Neural crest cell (in vitro differentiated cells): Measurements from ENCODE around the gene TINAGL1. TPM values are rescaled to one million over a fixed set of nuclear protein-coding genes. Genes with fewer than 3 reads are reported as not detected.
A peak's percentile ranks its signal among the peaks of the same experiment; 100 is the strongest.

ENCODE experiments used
- DNase-seq: peaks from one replicate; pipeline ENCODE4 v3.0.0; 2021; ENCODE audit warnings: low read depth, mixed read lengths, low spot score
- H3K27ac Mint-ChIP-seq: one replicate; pipeline ENCODE4 v1.8.0; 2021; ENCODE audit warnings: mild to moderate bottlenecking, mixed read lengths; ENCODE audit not compliant: unreplicated experiment
- H3K27me3 Mint-ChIP-seq: 2 replicates; pipeline ENCODE4 v1.8.0; 2021; ENCODE audit warnings: low read depth, mild to moderate bottlenecking, mixed read lengths
- H3K36me3 Mint-ChIP-seq: 2 replicates; pipeline ENCODE4 v1.8.0; 2021; ENCODE audit warnings: low read depth, mild to moderate bottlenecking, mixed read lengths
- H3K4me1 Mint-ChIP-seq: 2 replicates; pipeline ENCODE4 v1.8.0; 2021; ENCODE audit warnings: mixed read lengths
- H3K4me3 Mint-ChIP-seq: one replicate; pipeline ENCODE4 v1.8.0; 2021; ENCODE audit warnings: mild to moderate bottlenecking, mixed read lengths
- H3K9me3 Mint-ChIP-seq: 2 replicates; pipeline ENCODE4 v1.8.0; 2021; ENCODE audit warnings: mixed read lengths
- total RNA-seq: library from RNA; stranded (reverse); gene quantifications from 2 replicates; pipeline ENCODE4 v1.2.1, GENCODE V29; 2021
- TF ChIP-seq, protein P1 (sequence below): fragments of 200-600 bp; sonication (generic); conservative IDR thresholded peaks from 2 replicates; pipeline ENCODE4 v1.5.0; 2021; ENCODE audit warnings: antibody characterized with exemption, mild to moderate bottlenecking

The TINAGL1 gene
- total RNA-seq, 1 donor from 2014 or later, result not detected

DNA sequence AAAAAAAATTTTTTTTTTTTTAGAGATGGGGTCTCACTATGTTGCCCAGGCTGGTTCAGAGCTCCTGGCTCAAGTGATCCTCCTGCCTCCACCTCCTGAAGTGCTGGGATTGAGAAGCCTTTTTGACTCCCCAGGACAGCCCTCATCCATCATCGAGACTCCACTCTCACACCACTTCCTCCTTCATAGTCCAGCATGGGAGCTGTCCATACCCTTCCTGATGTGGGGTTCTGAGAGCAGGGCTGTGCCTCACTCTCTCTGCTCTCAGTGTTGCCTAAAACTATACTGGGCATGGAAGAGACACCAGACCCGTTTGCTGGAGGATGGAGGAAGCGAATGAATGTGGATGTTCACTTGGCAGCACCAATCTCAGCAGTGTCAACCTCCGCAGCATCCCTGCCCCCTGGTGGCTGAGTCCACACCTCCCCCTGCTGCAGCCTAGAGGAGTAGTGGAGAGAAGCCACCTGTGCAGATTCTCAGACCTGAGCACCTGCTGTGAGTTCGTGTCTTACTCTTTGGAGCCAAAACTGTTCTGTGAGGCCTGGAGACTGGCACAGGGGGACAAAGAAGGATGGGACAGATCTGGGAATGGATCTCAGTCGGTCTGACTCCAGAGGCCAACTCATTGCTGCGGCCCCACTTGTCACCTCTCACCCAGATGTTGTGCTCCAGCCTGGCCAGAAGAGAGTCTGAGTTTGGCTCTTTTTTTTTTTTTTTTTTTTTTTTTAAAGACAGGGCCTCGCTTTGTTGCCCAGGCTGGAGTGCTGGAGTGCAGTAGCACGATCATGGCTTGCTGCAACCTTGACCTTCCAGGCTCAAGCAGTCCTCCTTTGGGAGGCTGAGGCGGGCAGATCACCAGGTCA lies 17.7 kb downstream of the TINAGL1 start:
- Mint-ChIP-seq H3K4me3 (no peak overlapping the region), H3K9me3 (no peaks in the 10 kb centered on the region), H3K27me3 (peaks cover 48% of the 10 kb centered on the region), H3K4me1 (peaks cover 15% of the 10 kb centered on the region), H3K27ac (no peak overlapping the region), H3K36me3 (no peaks in the 10 kb centered on the region)
- TF ChIP-seq, protein P1, sequence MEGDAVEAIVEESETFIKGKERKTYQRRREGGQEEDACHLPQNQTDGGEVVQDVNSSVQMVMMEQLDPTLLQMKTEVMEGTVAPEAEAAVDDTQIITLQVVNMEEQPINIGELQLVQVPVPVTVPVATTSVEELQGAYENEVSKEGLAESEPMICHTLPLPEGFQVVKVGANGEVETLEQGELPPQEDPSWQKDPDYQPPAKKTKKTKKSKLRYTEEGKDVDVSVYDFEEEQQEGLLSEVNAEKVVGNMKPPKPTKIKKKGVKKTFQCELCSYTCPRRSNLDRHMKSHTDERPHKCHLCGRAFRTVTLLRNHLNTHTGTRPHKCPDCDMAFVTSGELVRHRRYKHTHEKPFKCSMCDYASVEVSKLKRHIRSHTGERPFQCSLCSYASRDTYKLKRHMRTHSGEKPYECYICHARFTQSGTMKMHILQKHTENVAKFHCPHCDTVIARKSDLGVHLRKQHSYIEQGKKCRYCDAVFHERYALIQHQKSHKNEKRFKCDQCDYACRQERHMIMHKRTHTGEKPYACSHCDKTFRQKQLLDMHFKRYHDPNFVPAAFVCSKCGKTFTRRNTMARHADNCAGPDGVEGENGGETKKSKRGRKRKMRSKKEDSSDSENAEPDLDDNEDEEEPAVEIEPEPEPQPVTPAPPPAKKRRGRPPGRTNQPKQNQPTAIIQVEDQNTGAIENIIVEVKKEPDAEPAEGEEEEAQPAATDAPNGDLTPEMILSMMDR, result peak; percentile 76
- peak; percentile 59 for DNase-seq

DNA sequence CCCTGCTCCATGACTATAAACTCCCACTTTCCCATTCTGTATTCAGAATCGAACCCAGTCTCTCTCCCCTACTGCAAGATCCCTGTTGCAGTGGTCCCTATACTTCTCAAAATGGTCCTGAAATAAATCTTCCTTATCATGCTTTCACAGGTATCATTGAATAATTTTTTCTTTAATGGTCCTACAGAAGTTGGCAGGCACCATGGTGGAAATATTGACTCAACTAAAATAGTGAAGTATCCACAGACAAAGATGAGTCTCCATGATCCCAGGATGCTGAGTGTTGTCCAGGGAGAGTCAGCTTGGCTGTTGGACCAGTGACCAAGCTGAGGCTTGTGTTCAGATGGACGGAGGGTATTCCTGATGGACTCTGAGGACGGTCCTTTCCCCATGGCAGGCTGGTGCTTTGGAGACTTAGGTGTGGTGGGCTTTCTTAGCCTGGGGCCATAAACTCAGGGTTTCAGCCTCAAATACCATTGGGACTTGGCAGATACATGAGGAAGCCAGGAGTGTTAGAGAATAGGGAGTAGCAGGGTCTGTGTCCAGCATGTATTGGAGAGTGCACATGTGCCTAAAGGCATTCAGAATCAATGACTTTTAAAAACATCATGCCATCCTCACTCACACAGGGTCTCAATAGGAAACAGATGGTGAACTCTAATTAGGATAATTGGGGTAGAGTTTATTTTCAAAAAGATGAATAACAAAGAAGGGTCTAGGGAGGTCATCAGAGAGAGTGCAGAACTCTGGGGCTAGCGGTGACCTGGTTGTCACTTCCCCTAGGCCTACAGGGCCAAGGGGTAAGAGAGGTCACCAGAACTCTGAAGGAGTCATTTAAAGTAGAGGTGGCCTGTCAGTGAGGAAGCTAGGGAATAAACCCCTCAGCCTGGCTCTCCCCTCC lies 19.8 kb downstream of the TINAGL1 start:
- Mint-ChIP-seq H3K27me3 (peaks cover 27% of the 10 kb centered on the region), H3K4me3 (no peak overlapping the region), H3K27ac (no peak overlapping the region), H3K9me3 (no peaks in the 10 kb centered on the region), H3K36me3 (no peaks in the 10 kb centered on the region), H3K4me1 (peaks cover 15% of the 10 kb centered on the region)
- DNase-seq, result no peak
- TF ChIP-seq, protein P1, result no peak

DNA sequence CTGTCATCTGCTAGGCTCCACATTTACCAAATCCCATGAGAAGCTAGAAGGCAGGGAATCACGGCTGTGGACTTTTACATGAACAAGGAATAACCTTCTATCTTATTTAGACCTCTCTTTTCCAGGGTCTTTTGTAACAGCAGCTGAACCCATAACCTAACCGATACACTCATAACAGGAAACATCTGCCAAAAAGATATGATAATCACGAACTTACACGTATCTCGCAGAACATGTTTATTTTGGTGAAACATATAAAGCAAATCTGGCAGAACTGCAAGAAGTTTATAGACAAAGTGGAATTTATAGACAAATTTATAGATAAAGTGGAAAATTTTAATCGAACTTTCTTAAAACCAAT lies 20.4 kb downstream of the TINAGL1 start:
- peaks cover 21% of the 10 kb centered on the region for H3K27me3 Mint-ChIP-seq
- no peaks in the 10 kb centered on the region for H3K36me3 Mint-ChIP-seq
- TF ChIP-seq, protein P1, result no peak
- peaks cover 15% of the 10 kb centered on the region for H3K4me1 Mint-ChIP-seq
- no peaks in the 10 kb centered on the region for H3K9me3 Mint-ChIP-seq
- no peak for DNase-seq
- no peak overlapping the region for H3K27ac Mint-ChIP-seq
- H3K4me3 Mint-ChIP-seq, result no peak overlapping the region

DNA sequence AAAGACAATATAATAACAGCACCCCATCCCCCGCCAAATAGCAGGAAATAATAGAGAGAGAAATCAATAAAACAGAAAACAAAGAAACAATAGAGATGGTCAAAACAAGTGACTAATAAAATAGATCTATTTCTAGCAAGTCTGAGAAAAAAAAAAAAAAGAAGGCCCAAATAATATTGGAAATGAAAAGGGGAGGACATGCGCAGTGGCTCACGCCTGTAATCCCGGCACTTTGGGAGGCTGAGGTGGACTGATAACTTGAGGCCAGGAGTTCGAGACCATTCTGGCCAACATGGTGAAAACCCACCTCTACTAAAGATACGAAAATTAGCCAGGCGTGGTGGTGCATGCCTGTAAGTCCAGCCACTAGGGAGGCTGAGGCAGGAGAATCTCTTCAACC lies 22.7 kb downstream of the TINAGL1 start:
- DNase-seq, result no peak
- TF ChIP-seq, protein P1, result no peak
- H3K27me3 Mint-ChIP-seq, result peaks cover 4% of the 10 kb centered on the region
- H3K4me3 Mint-ChIP-seq, result no peak overlapping the region
- H3K9me3 Mint-ChIP-seq, result no peaks in the 10 kb centered on the region
- H3K4me1 Mint-ChIP-seq, result peaks cover 15% of the 10 kb centered on the region
- H3K27ac Mint-ChIP-seq, result no peak overlapping the region
- H3K36me3 Mint-ChIP-seq, result no peaks in the 10 kb centered on the region

DNA sequence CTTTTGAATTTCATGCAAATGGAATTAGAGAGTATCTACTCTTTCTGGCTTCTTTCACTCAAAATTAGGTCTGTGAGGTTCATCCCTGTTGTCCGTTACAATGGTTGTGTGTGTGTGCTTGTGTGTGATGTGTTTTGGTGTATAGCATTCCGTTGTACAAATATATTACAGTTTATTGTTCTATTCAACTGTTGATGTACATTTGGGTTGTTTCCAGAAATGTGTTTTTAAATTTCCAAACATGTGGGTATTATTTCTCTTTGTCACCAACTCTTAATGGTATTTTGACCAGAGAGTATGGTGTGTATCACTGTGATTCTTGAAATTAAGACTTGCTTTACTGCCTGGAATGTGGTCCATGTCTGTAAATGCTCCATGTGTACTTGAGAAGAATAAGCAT lies 24.3 kb downstream of the TINAGL1 start:
- DNase-seq, result no peak
- Mint-ChIP-seq H3K4me3 (no peak overlapping the region), H3K9me3 (no peaks in the 10 kb centered on the region), H3K36me3 (no peaks in the 10 kb centered on the region), H3K27me3 (peaks cover 2% of the 10 kb centered on the region), H3K4me1 (peaks cover 13% of the 10 kb centered on the region), H3K27ac (no peak overlapping the region)
- TF ChIP-seq, protein P1, result no peak
